PFSK-1 (cell line): ENCODE data around the gene CD300LB.

ENCODE experiments used
- POLR2AphosphoS5 ChIP-seq: IDR thresholded peaks from 2 replicates; pipeline ENCODE4 v1.6.1; 2012; ENCODE audit warnings: low read depth, mild to moderate bottlenecking, control low read depth, low read length, moderate library complexity
- TF ChIP-seq, protein P1 (sequence below), 2 experiments: IDR thresholded peaks; 2 replicates each; pipeline versions ENCODE4 v1.6.1 to v1.8.0; 2011 to 2012; ENCODE audit warnings: low read depth in 2 of 2, low read length in 2 of 2, control low read depth in 1 of 2, inconsistent platforms in 1 of 2, mild to moderate bottlenecking in 1 of 2, moderate library complexity in 1 of 2; ENCODE audit not compliant: insufficient read depth in 1 of 2

DNA sequence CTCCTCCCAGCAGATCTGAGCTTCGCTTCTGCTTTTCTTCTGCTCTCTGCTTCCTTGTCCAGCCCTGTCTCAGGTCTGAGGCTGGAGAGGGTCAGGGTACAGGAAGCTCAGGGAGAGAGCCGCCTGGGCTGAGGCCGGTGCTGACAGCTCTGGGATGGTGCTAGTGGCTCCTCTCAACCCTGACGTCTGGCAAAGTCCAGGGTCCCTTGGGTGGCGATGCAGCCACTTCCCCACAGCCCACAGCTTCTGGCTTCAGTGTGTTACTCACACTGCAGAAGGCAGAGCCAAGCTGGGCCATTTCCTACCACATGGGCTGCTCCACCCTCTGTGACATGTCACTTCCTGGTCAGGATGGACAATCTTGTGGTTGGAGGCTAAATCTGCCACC lies 14.6 kb upstream of the CD300LB start, which contains the start of gene CD300C:
- TF ChIP-seq POLR2AphosphoS5, result no peak
- TF ChIP-seq, protein P1, sequence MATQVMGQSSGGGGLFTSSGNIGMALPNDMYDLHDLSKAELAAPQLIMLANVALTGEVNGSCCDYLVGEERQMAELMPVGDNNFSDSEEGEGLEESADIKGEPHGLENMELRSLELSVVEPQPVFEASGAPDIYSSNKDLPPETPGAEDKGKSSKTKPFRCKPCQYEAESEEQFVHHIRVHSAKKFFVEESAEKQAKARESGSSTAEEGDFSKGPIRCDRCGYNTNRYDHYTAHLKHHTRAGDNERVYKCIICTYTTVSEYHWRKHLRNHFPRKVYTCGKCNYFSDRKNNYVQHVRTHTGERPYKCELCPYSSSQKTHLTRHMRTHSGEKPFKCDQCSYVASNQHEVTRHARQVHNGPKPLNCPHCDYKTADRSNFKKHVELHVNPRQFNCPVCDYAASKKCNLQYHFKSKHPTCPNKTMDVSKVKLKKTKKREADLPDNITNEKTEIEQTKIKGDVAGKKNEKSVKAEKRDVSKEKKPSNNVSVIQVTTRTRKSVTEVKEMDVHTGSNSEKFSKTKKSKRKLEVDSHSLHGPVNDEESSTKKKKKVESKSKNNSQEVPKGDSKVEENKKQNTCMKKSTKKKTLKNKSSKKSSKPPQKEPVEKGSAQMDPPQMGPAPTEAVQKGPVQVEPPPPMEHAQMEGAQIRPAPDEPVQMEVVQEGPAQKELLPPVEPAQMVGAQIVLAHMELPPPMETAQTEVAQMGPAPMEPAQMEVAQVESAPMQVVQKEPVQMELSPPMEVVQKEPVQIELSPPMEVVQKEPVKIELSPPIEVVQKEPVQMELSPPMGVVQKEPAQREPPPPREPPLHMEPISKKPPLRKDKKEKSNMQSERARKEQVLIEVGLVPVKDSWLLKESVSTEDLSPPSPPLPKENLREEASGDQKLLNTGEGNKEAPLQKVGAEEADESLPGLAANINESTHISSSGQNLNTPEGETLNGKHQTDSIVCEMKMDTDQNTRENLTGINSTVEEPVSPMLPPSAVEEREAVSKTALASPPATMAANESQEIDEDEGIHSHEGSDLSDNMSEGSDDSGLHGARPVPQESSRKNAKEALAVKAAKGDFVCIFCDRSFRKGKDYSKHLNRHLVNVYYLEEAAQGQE (IDR thresholded peaks at IDR 0.05; ENCODE audit: insufficient read depth in 1 of 2, low read depth in 2 of 2, low read length in 2 of 2), result no peak
